ENCODE results near the gene PRDM16.

GRCh38 chr1:3055051-3055450, 14.0 kb upstream of the PRDM16 start:
- no peak for TF ChIP-seq CTCF (IDR thresholded peaks at IDR 0.05; ENCODE audit: insufficient read depth, low read depth, low read length)
- no peak for TF ChIP-seq EZH2 (IDR thresholded peaks at IDR 0.05; ENCODE audit: insufficient read depth, low read length)

Data from astrocyte (in vitro differentiated cells and primary cell).